Body of pancreas (tissue), 4 donors: ENCODE results near the gene WDR64. TPM values are rescaled to one million over a fixed set of nuclear protein-coding genes. Genes with fewer than 3 reads are reported as not detected.

Source experiments
- ATAC-seq: fragments of 150-250 bp; one replicate; pipeline ENCODE4 v1.9.1; 2016
- DNase-seq, 4 donors: peaks; one replicate each; pipeline ENCODE4 v3.0.0-alpha.2; 2019
- H3K27ac ChIP-seq, 4 donors: fragments of 200-600 bp; sonication (generic); 1 replicate in 3 of 4; 2 replicates in 1 of 4; pipeline versions ENCODE4 v1.5.1 to v1.6.1; 2016 to 2019; ENCODE audit warnings: mild to moderate bottlenecking in 1 of 4, mixed read lengths in 1 of 4, moderate library complexity in 1 of 4
- H3K27me3 ChIP-seq, 2 donors: fragments of 200-600 bp; sonication (generic); one replicate each; pipeline ENCODE4 v1.6.0; 2016; ENCODE audit warnings: mild to moderate bottlenecking in 1 of 2
- H3K36me3 ChIP-seq, 2 donors: fragments of 200-600 bp; sonication (generic); replicated peaks in 1 of 2; 2 replicates each; pipeline ENCODE4 v1.5.1; 2016; ENCODE audit warnings: low read depth in 2 of 2; ENCODE audit not compliant: insufficient read depth in 1 of 2
- H3K4me1 ChIP-seq: fragments of 200-600 bp; sonication (generic); one replicate; pipeline ENCODE4 v1.6.0; 2016
- H3K4me3 ChIP-seq, 2 donors: fragments of 200-600 bp; sonication (generic); 1 replicate in 1 of 2; 2 replicates in 1 of 2; pipeline ENCODE4 v1.5.1; 2016 to 2019
- H3K9me3 ChIP-seq, 3 donors: fragments of 200-600 bp; sonication (generic); 1 replicate in 2 of 3; 2 replicates in 1 of 3; pipeline ENCODE4 v1.5.1; 2016
- POLR2A ChIP-seq, 3 donors: fragments of 450-650 bp; IDR thresholded peaks; one replicate each; pipeline ENCODE4 v1.6.1; 2016; ENCODE audit warnings: antibody characterized with exemption in 3 of 3, mild to moderate bottlenecking in 2 of 3
- WGBS, 2 donors: methylation state at CpG; one replicate each; pipeline ENCODE4 v1.1.5; 2017; 5-methylcytosine and 5-hydroxymethylcytosine counted together
- intact Hi-C: fragments of 100-400 bp; cut with DNase I; formaldehyde crosslinking; loops from one replicate; pipeline ENCODE4 v1.15.1; 2023
- total RNA-seq, 2 donors: library from RNA; depleted of rRNA; stranded (reverse); fragments of >200 nt; gene quantifications; one replicate each; pipeline ENCODE4 v1.1.0, GENCODE V29; 2016
- TF ChIP-seq, protein P1 (sequence below), 7 experiments: fragments of 450-650 bp in 4 of 7; fragments of 200-600 bp in 3 of 7; sonication (generic) in 3 of 7; IDR thresholded peaks; one replicate each; pipeline ENCODE4 v1.5.1; 2016 to 2019; ENCODE audit warnings: antibody characterized with exemption in 7 of 7

Gene WDR64
- total RNA-seq, 2 donors from 2014 or later, result not detected

DNA sequence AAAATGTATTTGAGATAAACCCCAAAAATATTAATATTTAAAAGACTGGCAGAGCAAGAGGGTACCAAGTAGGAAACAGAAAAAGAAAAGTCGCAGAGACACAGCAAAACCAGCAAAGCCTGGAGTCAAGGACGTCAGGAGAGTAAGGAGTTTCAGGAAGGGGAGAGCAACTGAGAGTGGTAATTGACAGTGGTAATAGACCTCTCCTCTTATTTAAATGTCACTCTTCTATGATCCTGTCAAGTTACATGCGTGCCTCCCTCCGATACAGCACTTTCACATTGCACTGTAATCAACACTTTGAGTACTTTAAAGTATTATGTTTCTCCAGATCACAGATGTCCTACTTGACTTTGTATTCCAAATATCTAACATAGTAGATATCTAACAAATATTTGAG, 113.3 kb downstream of the WDR64 start:
- DNase-seq, result no peak
- 48 to 57% methylated on average over 4 of the region's 4 CpGs for WGBS, 2 donors

DNA sequence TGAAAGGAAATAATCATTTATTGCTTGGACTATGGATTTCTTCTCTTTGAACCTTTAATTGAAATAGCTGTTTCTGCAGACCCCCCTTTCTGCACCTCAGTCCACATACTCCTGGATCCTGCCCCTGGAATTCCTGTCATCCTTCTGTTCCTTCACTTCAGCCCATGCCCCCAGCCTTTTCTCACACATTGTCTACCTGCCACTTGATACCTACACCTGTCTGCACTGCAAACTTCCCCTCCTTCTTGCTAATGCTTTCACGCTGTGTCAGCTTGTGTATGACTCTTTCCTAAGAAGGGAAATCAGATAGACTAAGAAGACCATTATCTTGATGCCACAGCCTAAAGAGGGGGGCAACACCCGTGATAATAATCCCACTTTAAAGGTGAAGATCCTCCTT, 115.7 kb downstream of the WDR64 start:
- no peak for ATAC-seq
- WGBS, 2 donors, result 23 to 29% methylated on average over 2 of the region's 2 CpGs
- TF ChIP-seq POLR2A (IDR thresholded peaks at IDR 0.05), result no peak
- TF ChIP-seq, protein P1, sequence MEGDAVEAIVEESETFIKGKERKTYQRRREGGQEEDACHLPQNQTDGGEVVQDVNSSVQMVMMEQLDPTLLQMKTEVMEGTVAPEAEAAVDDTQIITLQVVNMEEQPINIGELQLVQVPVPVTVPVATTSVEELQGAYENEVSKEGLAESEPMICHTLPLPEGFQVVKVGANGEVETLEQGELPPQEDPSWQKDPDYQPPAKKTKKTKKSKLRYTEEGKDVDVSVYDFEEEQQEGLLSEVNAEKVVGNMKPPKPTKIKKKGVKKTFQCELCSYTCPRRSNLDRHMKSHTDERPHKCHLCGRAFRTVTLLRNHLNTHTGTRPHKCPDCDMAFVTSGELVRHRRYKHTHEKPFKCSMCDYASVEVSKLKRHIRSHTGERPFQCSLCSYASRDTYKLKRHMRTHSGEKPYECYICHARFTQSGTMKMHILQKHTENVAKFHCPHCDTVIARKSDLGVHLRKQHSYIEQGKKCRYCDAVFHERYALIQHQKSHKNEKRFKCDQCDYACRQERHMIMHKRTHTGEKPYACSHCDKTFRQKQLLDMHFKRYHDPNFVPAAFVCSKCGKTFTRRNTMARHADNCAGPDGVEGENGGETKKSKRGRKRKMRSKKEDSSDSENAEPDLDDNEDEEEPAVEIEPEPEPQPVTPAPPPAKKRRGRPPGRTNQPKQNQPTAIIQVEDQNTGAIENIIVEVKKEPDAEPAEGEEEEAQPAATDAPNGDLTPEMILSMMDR (IDR thresholded peaks at IDR 0.05), result no peak
- Histone ChIP-seq H3K27me3 (no peaks in the 10 kb centered on the region), H3K27ac (no peak overlapping the region), H3K36me3 (no peaks in the 10 kb centered on the region), H3K4me1 (no peaks in the 10 kb centered on the region), H3K4me3 (no peak overlapping the region), H3K9me3 (no peaks in the 10 kb centered on the region)
- DNase-seq, result no peak
- intact Hi-C loops, result no loop called here

More for the DNA sequence above, 113.3 kb downstream of the WDR64 start:
- intact Hi-C loops, result no loop called here
- no peak overlapping the region for H3K27ac ChIP-seq
- H3K4me1 ChIP-seq, result no peaks in the 10 kb centered on the region
- no peaks in the 10 kb centered on the region for H3K9me3 ChIP-seq
- TF ChIP-seq, protein P1 (IDR thresholded peaks at IDR 0.05), result no peak
- TF ChIP-seq POLR2A (IDR thresholded peaks at IDR 0.05), result no peak
- H3K4me3 ChIP-seq, result no peak overlapping the region
- no peaks in the 10 kb centered on the region for H3K36me3 ChIP-seq
- H3K27me3 ChIP-seq, result no peaks in the 10 kb centered on the region
- ATAC-seq, result no peak

DNA sequence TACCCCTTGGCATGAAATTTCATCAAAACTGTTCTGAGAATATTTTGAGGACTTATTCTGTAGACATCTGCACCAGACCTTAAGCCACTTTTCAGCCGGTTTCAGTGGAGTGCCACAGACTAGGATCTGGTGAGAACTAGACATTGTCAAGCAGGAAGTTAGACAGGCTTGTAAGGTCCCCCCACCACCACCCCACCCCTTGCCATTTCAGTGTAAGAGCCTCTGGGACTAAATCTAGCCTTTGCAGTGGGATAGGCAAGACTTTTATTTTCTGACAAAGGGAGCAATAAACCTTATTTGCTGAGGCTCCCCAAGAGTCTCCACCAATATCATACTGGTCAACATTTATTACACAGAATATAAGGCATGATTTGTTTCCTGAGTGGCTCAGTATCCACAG, 118.0 kb downstream of the WDR64 start:
- TF ChIP-seq POLR2A (IDR thresholded peaks at IDR 0.05), result no peak
- TF ChIP-seq, protein P1 (IDR thresholded peaks at IDR 0.05), result no peak
- DNase-seq (no peak), ATAC-seq (no peak)
- H3K4me1 ChIP-seq, result no peaks in the 10 kb centered on the region
- H3K27me3 ChIP-seq, result no peaks in the 10 kb centered on the region
- no peaks in the 10 kb centered on the region for H3K9me3 ChIP-seq
- WGBS, 2 donors, result 25 to 35% methylated on average over 1 of the region's 1 CpG
- intact Hi-C loops, result no loop called here
- no peak overlapping the region for H3K4me3 ChIP-seq
- no peaks in the 10 kb centered on the region for H3K36me3 ChIP-seq
- no peak overlapping the region for H3K27ac ChIP-seq

DNA sequence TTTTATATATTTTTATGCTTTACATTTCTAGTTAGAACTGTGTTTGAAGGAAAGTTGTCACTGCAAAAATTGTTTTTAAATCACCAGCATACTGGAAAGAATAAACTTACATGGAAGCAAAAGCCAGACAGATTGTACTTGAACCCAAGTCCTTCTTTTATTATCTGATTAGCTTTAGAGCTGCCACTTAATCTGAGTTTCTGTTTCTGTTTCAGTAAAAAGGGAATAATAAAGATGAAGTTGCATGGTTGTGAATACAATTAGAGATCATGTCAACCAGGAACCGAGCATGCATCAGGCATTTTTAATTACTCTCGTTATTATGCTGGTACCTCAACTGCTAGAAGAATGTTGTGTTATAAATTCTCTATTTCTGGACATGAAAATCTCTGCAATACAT, 119.0 kb downstream of the WDR64 start:
- H3K4me1 ChIP-seq, result no peaks in the 10 kb centered on the region
- H3K27ac ChIP-seq, result no peak overlapping the region
- DNase-seq (no peak), ATAC-seq (no peak)
- TF ChIP-seq, protein P1 (IDR thresholded peaks at IDR 0.05), result no peak
- no peak for TF ChIP-seq POLR2A (IDR thresholded peaks at IDR 0.05)
- WGBS, 2 donors, result 79 to 81% methylated on average over 2 of the region's 2 CpGs
- H3K9me3 ChIP-seq, result no peaks in the 10 kb centered on the region
- intact Hi-C loops, result no loop called here
- no peaks in the 10 kb centered on the region for H3K36me3 ChIP-seq
- no peak overlapping the region for H3K4me3 ChIP-seq
- no peaks in the 10 kb centered on the region for H3K27me3 ChIP-seq

DNA sequence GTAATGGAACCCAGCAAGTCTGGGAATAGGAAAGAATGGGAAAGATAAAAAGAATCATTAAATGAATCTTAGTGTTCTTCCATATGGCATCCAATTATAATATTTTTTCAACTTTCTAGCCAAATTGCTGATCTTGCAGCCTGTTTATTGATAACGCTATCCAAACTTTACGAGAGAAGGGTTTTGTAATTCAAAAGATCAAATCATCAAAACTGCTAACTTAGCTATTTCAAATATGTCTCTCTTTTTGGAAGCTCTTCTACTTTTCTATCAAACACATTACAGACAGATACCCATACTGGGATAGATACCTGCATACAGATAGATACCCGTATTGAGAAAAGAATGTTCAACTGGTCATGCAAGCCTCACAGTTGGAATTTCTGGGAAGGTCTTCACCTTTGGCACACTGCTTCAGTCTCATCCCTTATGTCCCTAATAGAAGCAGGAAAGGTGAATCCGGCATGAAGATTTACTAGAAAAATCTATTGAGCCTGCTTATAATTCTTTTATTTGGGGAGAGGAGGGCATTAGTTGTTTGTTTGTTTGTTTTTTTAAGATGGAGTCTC, 120.9 kb downstream of the WDR64 start:
- Histone ChIP-seq H3K36me3 (no peaks in the 10 kb centered on the region), H3K4me3 (no peak overlapping the region), H3K27me3 (no peaks in the 10 kb centered on the region), H3K9me3 (no peaks in the 10 kb centered on the region), H3K4me1 (no peaks in the 10 kb centered on the region), H3K27ac (no peak overlapping the region)
- 93 to 96% methylated on average over 4 of the region's 4 CpGs for WGBS, 2 donors
- no peak for ATAC-seq
- intact Hi-C loops, result no loop called here
- no peak for TF ChIP-seq POLR2A (IDR thresholded peaks at IDR 0.05)
- TF ChIP-seq, protein P1 (IDR thresholded peaks at IDR 0.05), result no peak
- no peak for DNase-seq
